ENCODE data around the gene PTGES3. TPM values are rescaled to one million over a fixed set of nuclear protein-coding genes. Genes with fewer than 3 reads are reported as not detected.

The PTGES3 gene
- total RNA-seq, 4 donors from 2014 or later: 40.4 to 168 (median 102) TPM

- no peaks in the 10 kb centered on the region for H3K27me3 ChIP-seq
- in situ Hi-C loops (cut with MboI; ENCODE audit: low pct_ligation_motif_present in 1 of 4, low pct_unique_long_range_greater_than_20kb in 1 of 4, low sequenced_read_pairs in 3 of 4): no loop called here
- H3K4me3 ChIP-seq: peak overlapping the region; percentile 76 to 96 (median 87)
- peak; percentile 91 for DNase-seq
- peak overlapping the region; percentile 95 to 99 (median 96) for H3K27ac ChIP-seq
- peaks cover 0 to 27% (median 14%) of the 10 kb centered on the region in 4 donors for H3K36me3 ChIP-seq
- peak; percentile 84 to 95 (median 94) for TF ChIP-seq POLR2AphosphoS5 (IDR thresholded peaks at IDR 0.05)
- TF ChIP-seq POLR2A (IDR thresholded peaks at IDR 0.05): peak; percentile 90
- TF ChIP-seq EP300 (IDR thresholded peaks at IDR 0.05; ENCODE audit: low read depth): no peak
- TF ChIP-seq CTCF (IDR thresholded peaks at IDR 0.05): peak; percentile 14 to 66 (median 47)
- H3K9me3 ChIP-seq: no peaks in the 10 kb centered on the region
- peaks cover 38 to 67% (median 53%) of the 10 kb centered on the region in 4 donors for H3K4me1 ChIP-seq
- intact Hi-C loops (cut with DNase I; ENCODE audit: low total_unique reads): loop anchor here (2.0 to 10.0 kb wide), 2 partner anchors 90 to 114 kb away; partner anchors contain the start of genes NACA and RBMS2
- 0 to 1% methylated on average over 3 to 32 of the region's 47 CpGs for whole genome bisulfite sequencing, 2 donors (ENCODE audit: low coverage in 1 of 2)
Measured at GRCh38 chr12:56634837-56635791, 53.0 kb downstream of the PTGES3 start.

DNA sequence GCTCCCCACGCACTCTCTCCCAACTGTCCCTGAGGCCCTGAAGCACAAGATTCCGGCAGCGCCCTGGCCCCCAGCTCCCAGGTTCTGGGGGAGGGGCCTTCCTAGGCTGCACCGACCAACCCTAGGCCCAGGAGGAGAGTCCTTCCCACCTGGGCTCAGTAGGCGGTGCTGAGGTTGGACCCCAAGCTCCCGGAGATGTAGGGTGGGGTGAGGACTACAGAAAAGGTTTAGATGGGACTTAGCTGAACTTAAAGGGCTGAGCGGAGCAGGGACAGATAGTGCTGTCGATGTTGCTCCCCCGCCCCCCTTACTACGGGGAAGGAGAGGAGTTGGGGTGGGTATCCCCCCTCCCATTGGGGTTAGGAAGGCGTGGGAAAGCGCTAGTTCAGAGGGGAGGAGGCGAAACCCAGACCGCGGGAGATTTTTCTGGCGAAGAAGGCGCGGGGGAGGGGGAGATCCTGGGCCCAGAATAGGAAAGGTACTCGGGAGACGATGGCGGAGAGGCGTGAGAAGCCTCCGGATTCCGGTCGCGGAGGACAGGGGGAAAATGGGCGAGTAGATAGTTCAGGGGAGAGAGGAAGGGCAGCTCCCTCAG, 53.7 kb downstream of the PTGES3 start:
- H3K27me3 ChIP-seq: no peaks in the 10 kb centered on the region
- peak overlapping the region; percentile 95 to 99 (median 96) for H3K27ac ChIP-seq
- DNase-seq: peak; percentile 77
- peaks cover 38 to 67% (median 53%) of the 10 kb centered on the region in 4 donors for H3K4me1 ChIP-seq
- 0 to 2% methylated on average over 10 to 27 of the region's 27 CpGs for WGBS, 2 donors (ENCODE audit: low coverage in 1 of 2)
- TF ChIP-seq POLR2A (IDR thresholded peaks at IDR 0.05): peak; percentile 44
- TF ChIP-seq POLR2AphosphoS5 (IDR thresholded peaks at IDR 0.05): peak; percentile 35 to 66 (median 61)
- TF ChIP-seq EP300 (IDR thresholded peaks at IDR 0.05; ENCODE audit: low read depth): no peak
- TF ChIP-seq CTCF (IDR thresholded peaks at IDR 0.05): no peak
- H3K4me3 ChIP-seq: peak overlapping the region; percentile 76 to 96 (median 87)
- intact Hi-C loops (cut with DNase I; ENCODE audit: low total_unique reads): loop anchor here (2.0 to 10.0 kb wide), 2 partner anchors 90 to 114 kb away; partner anchors contain the start of genes NACA and RBMS2
- no peaks in the 10 kb centered on the region for H3K9me3 ChIP-seq
- peaks cover 0 to 19% (median 10%) of the 10 kb centered on the region in 4 donors for H3K36me3 ChIP-seq
- in situ Hi-C loops (cut with MboI; ENCODE audit: low pct_ligation_motif_present in 1 of 4, low pct_unique_long_range_greater_than_20kb in 1 of 4, low sequenced_read_pairs in 3 of 4): no loop called here

DNA sequence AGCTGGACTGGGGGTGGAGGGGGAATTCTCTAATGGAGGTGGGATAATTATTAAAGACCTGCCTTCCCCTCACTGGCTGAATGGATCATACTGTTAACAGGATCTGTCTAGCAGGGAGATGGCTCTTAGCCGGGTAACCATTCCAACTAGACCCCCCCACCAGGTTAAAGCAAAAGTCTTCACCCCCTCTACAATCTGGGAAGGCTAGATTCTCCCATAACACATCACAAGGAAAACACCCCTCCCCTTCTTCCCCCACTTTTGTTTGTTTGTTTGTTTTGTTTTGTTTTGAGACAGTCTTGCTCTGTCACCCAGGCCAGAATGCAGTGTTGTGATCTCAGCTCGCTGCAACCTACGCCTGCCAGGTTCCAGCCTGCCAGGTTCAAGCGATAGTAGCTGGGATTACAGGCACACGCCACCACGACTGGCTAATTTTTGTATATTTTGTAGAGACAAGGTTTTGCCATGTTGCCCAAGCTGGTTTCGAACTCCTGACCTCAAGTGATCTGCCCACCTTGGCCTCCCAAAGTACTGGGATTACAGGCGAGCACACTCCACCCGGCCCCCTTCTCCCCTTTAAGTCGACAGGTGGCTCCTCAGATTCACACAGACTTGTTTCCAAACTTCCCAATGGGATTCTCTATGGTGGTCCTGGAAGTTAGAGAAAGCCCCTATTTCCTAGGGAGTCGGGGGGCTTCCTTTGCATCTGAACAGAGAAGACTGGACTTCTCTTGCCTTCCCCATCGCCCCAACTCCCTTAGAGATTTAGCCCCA, 54.4 kb downstream of the PTGES3 start:
- DNase-seq: no peak

More for the DNA sequence above, 54.4 kb downstream of the PTGES3 start:
- TF ChIP-seq POLR2AphosphoS5 (IDR thresholded peaks at IDR 0.05) (no peak), EP300 (IDR thresholded peaks at IDR 0.05; ENCODE audit: low read depth) (no peak), CTCF (IDR thresholded peaks at IDR 0.05) (no peak), POLR2A (IDR thresholded peaks at IDR 0.05) (no peak)
- Histone ChIP-seq H3K9me3 (no peaks in the 10 kb centered on the region), H3K4me3 (peak overlapping the region; percentile 76 to 96 (median 87)), H3K27me3 (no peaks in the 10 kb centered on the region), H3K27ac (peak overlapping the region; percentile 95 to 99 (median 96)), H3K36me3 (peaks cover 0 to 13% (median 6%) of the 10 kb centered on the region in 4 donors), H3K4me1 (peaks cover 38 to 67% (median 54%) of the 10 kb centered on the region in 4 donors)
- intact Hi-C loops (cut with DNase I; ENCODE audit: low total_unique reads): loop anchor here (2.0 to 10.0 kb wide), 2 partner anchors 91 to 113 kb away; partner anchors contain the start of genes NACA and RBMS2
- WGBS, 2 donors (ENCODE audit: low coverage in 1 of 2): 42 to 59% methylated on average over 8 to 12 of the region's 12 CpGs
- in situ Hi-C loops (cut with MboI; ENCODE audit: low pct_ligation_motif_present in 1 of 4, low pct_unique_long_range_greater_than_20kb in 1 of 4, low sequenced_read_pairs in 3 of 4): no loop called here

Data from transverse colon (tissue), 4 donors.